ENCODE data around the gene TENT4A. TPM values are rescaled to one million over a fixed set of nuclear protein-coding genes. Genes with fewer than 3 reads are reported as not detected.
A peak's percentile ranks its signal among the peaks of the same experiment; 100 is the strongest.

TENT4A gene
- total RNA-seq, 2 donors from 2014 or later = 12.9 to 40.4 TPM

DNA sequence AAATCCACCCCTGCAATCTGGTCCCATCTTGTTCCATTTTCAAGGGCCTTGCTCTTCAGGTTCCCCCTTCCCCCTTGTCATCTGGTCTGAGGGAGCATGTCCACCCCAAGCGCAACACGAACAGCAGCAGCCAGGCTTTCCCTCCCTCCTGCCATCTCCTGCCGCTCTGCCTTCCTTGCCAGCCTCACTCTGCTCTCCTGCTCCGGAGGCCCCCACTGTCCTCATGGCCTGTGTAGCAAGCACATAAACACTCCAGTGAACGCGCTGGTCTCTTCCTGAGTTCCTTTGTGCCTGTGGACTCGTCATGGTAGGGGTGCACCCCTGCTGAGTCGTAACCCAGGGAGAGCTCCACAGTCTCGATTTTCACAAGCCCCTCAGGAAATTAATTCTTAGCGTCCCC, 29.9 kb downstream of the TENT4A start:
- H3K36me3 ChIP-seq = no peaks in the 10 kb centered on the region
- DNase-seq (ENCODE audit: low spot score) = no peak
- no peaks in the 10 kb centered on the region for H3K27me3 ChIP-seq (replicated peaks; ENCODE audit: insufficient read depth)

DNA sequence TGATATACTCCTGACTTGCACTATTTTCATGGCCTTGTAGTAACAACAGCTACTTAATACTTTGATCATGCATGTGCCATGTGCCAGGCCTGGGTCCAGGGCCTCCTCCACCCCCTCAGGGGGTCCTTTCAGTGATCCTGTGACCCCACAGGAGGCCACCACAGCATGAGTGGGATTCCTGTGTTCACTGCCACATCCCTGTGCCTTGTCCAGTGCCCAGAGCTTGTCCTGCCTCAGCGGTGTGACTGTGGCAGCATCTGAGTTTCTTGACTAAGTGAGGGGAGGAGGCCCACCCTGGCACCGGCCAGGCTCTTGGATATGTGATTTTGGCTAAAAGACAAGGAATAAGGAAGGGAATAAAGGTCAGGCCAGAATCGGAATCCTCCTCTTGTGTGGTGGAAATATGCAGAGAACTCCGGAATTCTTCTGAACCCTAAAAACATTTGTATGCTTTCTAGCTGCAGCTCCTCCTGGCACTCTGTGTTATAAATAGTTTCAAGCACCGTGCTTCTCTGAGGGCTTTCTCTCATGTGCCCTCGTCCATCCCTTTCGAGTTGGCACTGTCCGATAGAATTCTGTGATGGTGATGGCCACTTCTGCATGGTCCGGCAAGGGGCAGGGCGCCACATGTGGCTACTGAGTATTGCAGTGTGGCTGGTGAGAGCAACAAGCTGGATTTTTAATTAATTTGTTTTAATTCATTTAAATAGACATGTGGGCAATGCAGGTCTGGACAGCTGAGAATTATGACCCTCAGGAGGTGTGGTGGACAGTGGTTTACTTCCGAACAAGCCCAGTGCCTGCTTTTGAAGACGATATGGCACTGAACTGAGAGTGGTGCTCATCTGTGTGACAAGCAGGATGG, 31.8 kb downstream of the TENT4A start:
- Histone ChIP-seq H3K36me3 (no peaks in the 10 kb centered on the region), H3K27me3 (replicated peaks; ENCODE audit: insufficient read depth) (no peaks in the 10 kb centered on the region), H3K4me1 (replicated peaks) (no peaks in the 10 kb centered on the region), H3K9me3 (no peaks in the 10 kb centered on the region), H3K4me3 (no peak overlapping the region), H3K27ac (no peak overlapping the region)
- no peak for DNase-seq (ENCODE audit: low spot score)
- WGBS = 77% methylated on average over 12 of the region's 12 CpGs
- intact Hi-C loops (cut with DNase I) = loop anchor here (1.0 to 10.0 kb wide), 3 partner anchors 112 to 1250 kb away; partner anchors contain the start of genes MED10, NSUN2 and SRD5A1
- TF ChIP-seq, protein P1, sequence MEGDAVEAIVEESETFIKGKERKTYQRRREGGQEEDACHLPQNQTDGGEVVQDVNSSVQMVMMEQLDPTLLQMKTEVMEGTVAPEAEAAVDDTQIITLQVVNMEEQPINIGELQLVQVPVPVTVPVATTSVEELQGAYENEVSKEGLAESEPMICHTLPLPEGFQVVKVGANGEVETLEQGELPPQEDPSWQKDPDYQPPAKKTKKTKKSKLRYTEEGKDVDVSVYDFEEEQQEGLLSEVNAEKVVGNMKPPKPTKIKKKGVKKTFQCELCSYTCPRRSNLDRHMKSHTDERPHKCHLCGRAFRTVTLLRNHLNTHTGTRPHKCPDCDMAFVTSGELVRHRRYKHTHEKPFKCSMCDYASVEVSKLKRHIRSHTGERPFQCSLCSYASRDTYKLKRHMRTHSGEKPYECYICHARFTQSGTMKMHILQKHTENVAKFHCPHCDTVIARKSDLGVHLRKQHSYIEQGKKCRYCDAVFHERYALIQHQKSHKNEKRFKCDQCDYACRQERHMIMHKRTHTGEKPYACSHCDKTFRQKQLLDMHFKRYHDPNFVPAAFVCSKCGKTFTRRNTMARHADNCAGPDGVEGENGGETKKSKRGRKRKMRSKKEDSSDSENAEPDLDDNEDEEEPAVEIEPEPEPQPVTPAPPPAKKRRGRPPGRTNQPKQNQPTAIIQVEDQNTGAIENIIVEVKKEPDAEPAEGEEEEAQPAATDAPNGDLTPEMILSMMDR (IDR thresholded peaks at IDR 0.05) = no peak
- TF ChIP-seq POLR2A (IDR thresholded peaks at IDR 0.05) (no peak), POLR2AphosphoS5 (IDR thresholded peaks at IDR 0.05) (no peak)

More for the DNA sequence above, 29.9 kb downstream of the TENT4A start:
- no peak overlapping the region for H3K4me3 ChIP-seq
- 73% methylated on average over 10 of the region's 10 CpGs for WGBS
- intact Hi-C loops (cut with DNase I) = loop anchor here (10.0 kb wide), 2 partner anchors 368 to 1248 kb away; partner anchors contain the start of gene MED10
- H3K4me1 ChIP-seq (replicated peaks) = no peaks in the 10 kb centered on the region
- no peaks in the 10 kb centered on the region for H3K9me3 ChIP-seq
- no peak for TF ChIP-seq POLR2AphosphoS5 (IDR thresholded peaks at IDR 0.05)
- TF ChIP-seq, protein P1 (IDR thresholded peaks at IDR 0.05) = no peak
- TF ChIP-seq POLR2A (IDR thresholded peaks at IDR 0.05) = no peak
- no peak overlapping the region for H3K27ac ChIP-seq

DNA sequence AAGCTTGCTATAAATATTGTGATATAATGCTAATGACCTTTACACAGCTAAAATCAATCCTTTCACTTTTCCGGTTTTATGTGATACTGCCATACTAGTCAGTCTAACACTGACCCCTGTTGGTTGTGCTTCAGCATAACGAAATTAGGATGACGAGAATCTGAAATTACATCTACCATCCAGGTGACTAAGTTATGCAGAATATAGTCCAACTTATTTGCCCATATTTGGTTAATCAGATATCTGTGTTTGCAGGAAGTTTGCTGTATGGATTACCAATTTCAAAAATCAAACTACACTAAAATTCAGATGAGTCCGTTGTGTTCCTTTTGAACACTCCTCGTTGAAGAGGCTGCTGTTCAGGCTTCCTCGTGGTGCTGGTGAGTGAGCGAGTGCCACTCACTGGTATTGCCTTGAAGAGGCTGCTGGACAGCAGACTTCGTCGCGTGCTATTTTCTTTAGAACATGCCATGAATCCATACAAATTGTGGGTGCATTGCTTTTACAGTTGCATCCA, 32.5 kb downstream of the TENT4A start:
- no peaks in the 10 kb centered on the region for H3K4me1 ChIP-seq (replicated peaks)
- H3K9me3 ChIP-seq = no peaks in the 10 kb centered on the region
- TF ChIP-seq POLR2A (IDR thresholded peaks at IDR 0.05) (no peak), POLR2AphosphoS5 (IDR thresholded peaks at IDR 0.05) (peak; percentile 69)
- TF ChIP-seq, protein P1 (IDR thresholded peaks at IDR 0.05) = peak in 3 of 4 experiments; percentile 61 to 88 (median 80)
- WGBS = 65% methylated on average over 10 of the region's 10 CpGs
- no peak overlapping the region for H3K4me3 ChIP-seq
- peaks cover 0 to under 1% of the 10 kb centered on the region in 2 donors for H3K36me3 ChIP-seq
- no peak overlapping the region for H3K27ac ChIP-seq
- H3K27me3 ChIP-seq (replicated peaks; ENCODE audit: insufficient read depth) = no peaks in the 10 kb centered on the region
- intact Hi-C loops (cut with DNase I) = loop anchor here (1.0 to 10.0 kb wide), 3 partner anchors 112 to 1251 kb away; partner anchors contain the start of genes MED10, NSUN2 and SRD5A1
- DNase-seq (ENCODE audit: low spot score) = peak; percentile 37

DNA sequence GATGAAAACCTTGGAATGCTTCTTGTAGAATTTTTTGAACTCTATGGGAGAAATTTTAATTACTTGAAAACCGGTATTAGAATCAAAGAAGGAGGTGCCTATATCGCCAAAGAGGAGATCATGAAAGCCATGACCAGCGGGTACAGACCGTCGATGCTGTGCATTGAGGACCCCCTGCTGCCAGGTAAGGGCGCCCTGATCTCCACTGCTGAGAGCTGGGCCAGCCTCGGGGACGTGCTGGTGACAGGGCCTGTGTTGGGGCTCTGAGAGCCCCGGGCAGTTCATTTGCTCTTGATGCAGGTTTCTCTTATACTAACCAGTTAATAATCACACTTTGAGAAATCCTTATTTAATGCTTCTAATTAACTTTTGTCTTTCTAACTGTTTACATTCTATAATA, 33.0 kb downstream of the TENT4A start:
- Histone ChIP-seq H3K27ac (no peak overlapping the region), H3K4me1 (replicated peaks) (no peaks in the 10 kb centered on the region), H3K4me3 (no peak overlapping the region), H3K36me3 (peaks cover 0 to 5% of the 10 kb centered on the region in 2 donors), H3K27me3 (replicated peaks; ENCODE audit: insufficient read depth) (no peaks in the 10 kb centered on the region), H3K9me3 (no peaks in the 10 kb centered on the region)
- intact Hi-C loops (cut with DNase I) = loop anchor here (10.0 kb wide), 2 partner anchors 371 to 1251 kb away; partner anchors contain the start of gene MED10
- DNase-seq (ENCODE audit: low spot score) = no peak
- WGBS = 85% methylated on average over 9 of the region's 9 CpGs
- TF ChIP-seq, protein P1 (IDR thresholded peaks at IDR 0.05) = no peak
- TF ChIP-seq POLR2AphosphoS5 (IDR thresholded peaks at IDR 0.05) (no peak), POLR2A (IDR thresholded peaks at IDR 0.05) (no peak)
